ENCODE results near the gene GPD1. TPM values are rescaled to one million over a fixed set of nuclear protein-coding genes. Genes with fewer than 3 reads are reported as not detected.

Gene GPD1
- 1.3 and 2.5 TPM in 2 replicates for total RNA-seq

GRCh38 chr12:50103767-50104321 is at the start of gene GPD1:
GPD1 (plus strand) TSS chr12:50104008; CDS start chr12:50104051, 43 bp downstream.

GRCh38 chr12:50057000-50057841 is 46.6 kb upstream of the GPD1 start, which contains the start of gene ASIC1:
ASIC1 (plus strand) TSS chr12:50057596; CDS start chr12:50058767, 1,171 bp downstream.

GRCh38 chr12:50084775-50085614 is 18.8 kb upstream of the GPD1 start, which contains the start of gene SMARCD1:
SMARCD1 (plus strand) TSS chr12:50085342; CDS start chr12:50085370, 28 bp downstream.

GRCh38 chr12:50111693-50112455 is 8.1 kb downstream of the GPD1 start, which contains the start of gene COX14:
COX14 (plus strand) TSS chr12:50112236; CDS start chr12:50120044, 7,808 bp downstream.

Other genes starting within 250 kb of the GPD1 start
- gene FAIM2, start 200.1 kb upstream of the GPD1 start, total RNA-seq: 4.0 and 21.1 TPM in 2 replicates
- gene AQP2, start 153.3 kb upstream of the GPD1 start, total RNA-seq: not detected in 2 replicates
- 5.4 TPM in 1 of 2 replicates, not detected in the other for gene AQP5, start 142.1 kb upstream of the GPD1 start, total RNA-seq
- gene AQP6, start 131.1 kb upstream of the GPD1 start, total RNA-seq: not detected in 2 replicates
- 6.8 and 8.5 TPM in 2 replicates for gene RACGAP1, start 78.5 kb upstream of the GPD1 start, total RNA-seq
- gene ASIC1, start 46.4 kb upstream of the GPD1 start, total RNA-seq: 4.6 and 13.2 TPM in 2 replicates
- 26.1 and 32.3 TPM in 2 replicates for gene SMARCD1, start 18.7 kb upstream of the GPD1 start, total RNA-seq
- 48.4 and 67.9 TPM in 2 replicates for gene COX14, start 8.2 kb downstream of the GPD1 start, total RNA-seq
- gene CERS5, start 63.4 kb downstream of the GPD1 start, total RNA-seq: 23.0 and 37.0 TPM in 2 replicates
- 65.5 and 116 TPM in 2 replicates for gene LIMA1, start 179.5 kb downstream of the GPD1 start, total RNA-seq

Measured in pericardium fibroblast (primary cell).